Metanephros (tissue), 1 donor: ENCODE results near the gene PRIM1. TPM values are rescaled to one million over a fixed set of nuclear protein-coding genes. Genes with fewer than 3 reads are reported as not detected.

Experiments
- total RNA-seq: library from RNA; depleted of rRNA; stranded (reverse); fragments of >200 nt; gene quantifications from one replicate; pipeline ENCODE4 v1.2.3, GENCODE V29; 2014

Gene PRIM1
- total RNA-seq: 15.3 TPM

DNA sequence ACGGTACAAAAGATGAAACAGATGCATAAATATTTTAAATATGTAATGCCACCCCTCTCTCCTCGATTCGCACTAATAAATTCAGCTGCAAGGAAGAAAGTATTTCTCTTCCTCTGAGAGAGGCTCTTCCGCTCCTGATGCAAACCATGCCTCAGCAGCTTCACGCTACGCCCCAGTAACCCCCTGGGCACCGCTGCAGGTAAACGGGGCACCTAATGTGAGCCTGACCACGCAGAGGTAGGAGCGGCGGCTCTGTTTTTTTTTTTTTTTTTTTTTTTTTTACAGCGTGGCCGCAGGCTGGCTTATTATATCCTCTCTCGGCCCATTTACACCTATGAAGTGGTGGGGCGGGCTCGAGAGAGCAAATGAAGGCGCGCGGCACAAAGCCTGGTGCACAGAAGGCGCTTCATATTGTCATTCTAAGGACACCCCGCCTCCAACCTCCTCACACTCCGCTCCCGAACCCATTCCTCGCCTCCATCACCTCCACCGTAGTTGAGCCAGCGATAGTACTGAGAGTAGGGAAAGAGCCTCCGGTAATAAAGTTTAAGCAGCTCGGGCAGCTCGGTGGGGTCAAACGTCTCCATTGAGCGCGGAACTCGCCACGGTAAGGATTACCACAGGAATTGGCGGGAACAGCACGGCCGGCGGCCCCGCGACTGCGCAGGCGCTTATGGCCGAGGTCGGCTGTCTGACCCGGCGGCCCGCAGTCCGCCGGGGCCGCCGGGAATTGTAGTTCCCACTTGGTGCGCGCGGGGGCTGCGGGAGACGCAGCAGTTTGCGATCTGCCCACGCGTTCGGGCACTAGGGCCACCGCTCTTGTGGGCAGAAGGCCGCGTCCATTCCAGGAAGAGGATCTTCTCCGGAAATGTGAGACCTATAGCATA is at the start of gene PRIM1:
Gene PRIM1 (minus strand): TSS at position 612 of the 887 bp plus-strand sequence. CDS start 25 bp downstream, at position 587.

DNA sequence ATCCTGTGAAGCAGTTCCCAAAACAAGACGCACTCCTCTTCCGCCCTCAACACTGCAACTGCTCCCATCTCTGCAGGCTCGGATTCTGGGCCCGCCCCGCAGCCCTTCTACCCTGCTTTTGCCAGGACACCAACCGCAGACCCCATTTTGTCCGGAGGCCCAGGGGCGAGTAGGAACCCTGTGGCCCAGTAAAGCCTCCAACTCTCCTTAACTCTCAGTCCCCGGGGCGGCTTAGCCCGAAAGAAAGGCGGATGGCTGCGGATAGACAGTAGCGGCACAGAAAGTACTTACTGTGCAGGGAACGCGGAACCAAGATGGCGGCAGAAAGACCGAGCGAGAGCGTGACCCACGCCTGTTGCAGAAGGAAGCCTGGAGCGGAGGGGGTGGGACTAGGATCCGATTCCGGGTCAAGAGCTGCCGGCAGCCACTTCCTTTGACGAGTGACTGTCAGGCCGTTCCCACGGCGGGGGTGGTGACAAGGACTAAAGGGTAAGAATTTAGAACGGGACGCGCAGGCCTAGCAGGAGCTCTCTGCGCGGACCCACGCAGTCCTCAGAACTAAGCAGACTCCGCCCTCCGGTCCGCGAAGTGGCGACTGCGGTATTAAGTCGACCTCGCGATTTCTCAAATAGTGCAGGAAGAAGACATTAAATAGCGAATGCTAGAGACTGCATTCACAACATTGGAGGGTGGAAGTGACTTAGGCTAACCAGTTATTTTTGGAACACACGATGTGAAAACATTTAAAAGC is 27.0 kb downstream of the PRIM1 start, which contains the start of gene NACA:
Gene NACA (minus strand): TSS at position 328 of the 751 bp plus-strand sequence. CDS start 778 bp downstream, outside the sequence.

GRCh38 chr12:56688129-56688845 is 63.8 kb downstream of the PRIM1 start, which contains the start of gene PTGES3:
Gene PTGES3, minus strand, starts transcription at chr12:56688284. Its CDS starts 285 bp downstream, at chr12:56687999.

Other genes with a start within 250 kb of the PRIM1 start
- gene RBMS2, start 230.5 kb downstream of the PRIM1 start, total RNA-seq: 29.1 TPM
- 64.5 TPM for gene BAZ2A, start 122.0 kb downstream of the PRIM1 start, total RNA-seq
- 545 TPM for gene ATP5F1B, start 106.3 kb downstream of the PRIM1 start, total RNA-seq
- 129 TPM for gene PTGES3, start 64.0 kb downstream of the PRIM1 start, total RNA-seq
- 1,236 TPM for gene NACA, start 27.0 kb downstream of the PRIM1 start, total RNA-seq
- gene HSD17B6, start 11.0 kb upstream of the PRIM1 start, total RNA-seq: 0.29 TPM
- not detected for gene SDR9C7, start 182.1 kb upstream of the PRIM1 start, total RNA-seq
- gene RDH16, start 205.3 kb upstream of the PRIM1 start, total RNA-seq: 1.1 TPM